Stimulated activated CD4-positive, alpha-beta T cell treated with anti-CD3 and anti-CD28 coated beads, TNF-alpha, amount 100 ng/mL, for 1 hour (primary cell): ENCODE results near the gene FBN3.

ENCODE experiments used
- DNase-seq, 3 donors: peaks; one replicate each; pipeline ENCODE4 v3.0.0-alpha.2; 2020; ENCODE audit warnings: low read depth in 3 of 3, low spot score in 1 of 3

Gene FBN3

DNA sequence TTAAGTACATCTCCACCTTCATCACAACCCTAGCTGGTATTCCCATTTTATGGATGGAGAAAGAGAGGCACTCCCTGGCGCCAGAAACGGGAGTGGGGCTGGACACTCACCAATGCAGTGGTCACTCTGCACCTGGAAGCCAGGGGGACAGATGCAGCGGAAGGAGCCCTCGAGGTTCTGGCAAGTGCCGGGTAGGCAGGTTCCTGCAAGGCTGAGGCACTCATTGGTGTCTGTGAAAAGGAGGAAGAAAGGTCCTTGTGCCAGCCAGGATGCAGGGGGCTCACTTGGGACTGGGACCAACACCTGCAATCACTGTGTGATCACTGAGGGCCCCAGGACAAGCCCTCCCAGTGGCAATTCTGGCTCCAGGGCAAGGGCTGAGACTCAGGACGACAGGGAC is 55.1 kb downstream of the FBN3 start:
- no peak for DNase-seq

DNA sequence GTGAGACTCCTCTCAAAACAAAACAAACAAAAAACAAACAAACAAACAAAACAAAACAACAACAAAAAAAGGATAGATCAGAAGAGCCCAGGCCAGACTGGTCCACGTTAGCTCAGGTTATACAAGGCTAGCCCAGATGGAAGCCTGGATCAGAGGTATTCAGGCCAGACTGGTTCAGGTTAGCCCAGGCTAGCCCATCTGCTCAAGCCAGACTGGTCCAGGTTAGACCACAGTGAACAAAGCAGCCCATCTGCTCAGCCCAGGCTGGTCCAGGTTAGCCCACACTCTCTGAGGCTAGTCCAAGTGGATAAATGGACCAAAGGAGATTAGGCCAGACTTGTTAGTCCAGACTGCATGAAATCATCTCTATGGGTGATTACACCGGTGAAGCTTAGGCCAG is 55.7 kb downstream of the FBN3 start:
- no peak for DNase-seq

DNA sequence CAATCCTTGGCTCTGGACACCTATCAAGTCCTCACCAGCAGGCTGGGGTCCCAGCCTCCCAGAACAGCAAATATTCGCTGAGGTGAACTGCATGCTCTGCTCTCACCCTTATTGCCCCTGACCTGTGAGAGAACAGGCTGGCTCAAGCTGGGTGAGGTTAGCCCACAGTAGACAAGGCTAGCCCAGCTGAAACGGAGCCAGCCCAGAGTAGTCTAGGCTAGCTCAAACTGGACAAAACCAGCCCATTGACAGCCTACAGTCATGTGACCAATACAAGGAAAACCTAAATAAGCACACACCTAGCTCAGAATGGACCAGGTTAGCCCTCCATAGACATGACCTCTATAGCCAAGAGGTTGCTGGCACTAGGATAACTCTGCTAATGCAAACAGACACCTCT is 58.4 kb downstream of the FBN3 start:
- no peak for DNase-seq

DNA sequence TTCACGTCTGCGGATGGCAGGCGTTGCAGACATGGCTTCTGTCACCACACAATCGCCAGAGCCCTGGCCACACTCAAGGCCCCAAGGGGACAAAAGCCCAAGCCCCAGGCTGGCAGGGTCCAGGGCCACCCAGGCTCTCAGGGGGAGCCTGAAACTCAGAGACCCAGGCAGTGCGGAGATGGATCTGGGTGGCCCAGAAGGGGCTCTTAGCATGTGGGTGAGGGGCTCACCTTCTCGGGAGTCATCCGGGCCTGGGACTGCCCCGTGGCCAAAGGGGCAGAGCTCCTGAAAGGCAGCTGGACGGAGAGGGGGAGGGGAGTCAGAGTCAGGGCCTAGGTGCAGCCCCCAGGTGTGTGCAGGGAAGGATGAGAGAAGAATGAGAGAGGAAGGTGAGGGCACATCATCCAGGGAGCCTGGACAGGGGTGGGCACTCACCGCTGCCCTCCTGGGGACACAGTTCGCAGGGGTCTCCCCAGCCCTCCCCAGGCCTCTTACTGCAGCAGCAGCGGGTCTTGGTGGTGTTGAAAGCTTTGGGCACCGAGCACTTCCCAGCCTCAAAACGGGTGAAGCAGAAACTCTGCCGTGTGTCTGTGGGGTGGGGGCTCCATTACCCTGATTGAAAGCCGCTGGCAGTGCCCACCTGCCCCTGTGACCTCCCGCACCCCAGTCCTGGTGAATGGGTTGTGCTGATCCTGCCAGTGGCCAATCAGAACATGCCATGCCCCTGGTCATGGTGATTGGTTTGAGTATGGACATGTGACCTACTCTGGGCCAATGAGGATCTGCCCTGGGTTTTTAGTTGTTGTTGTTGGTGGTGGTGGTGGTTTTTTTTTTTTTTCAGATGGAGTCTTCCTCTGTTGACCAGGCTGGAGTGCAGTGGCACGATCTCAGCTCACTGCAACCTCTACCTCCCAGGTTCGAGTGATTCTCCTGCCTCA is 59.5 kb downstream of the FBN3 start:
- DNase-seq = no peak

DNA sequence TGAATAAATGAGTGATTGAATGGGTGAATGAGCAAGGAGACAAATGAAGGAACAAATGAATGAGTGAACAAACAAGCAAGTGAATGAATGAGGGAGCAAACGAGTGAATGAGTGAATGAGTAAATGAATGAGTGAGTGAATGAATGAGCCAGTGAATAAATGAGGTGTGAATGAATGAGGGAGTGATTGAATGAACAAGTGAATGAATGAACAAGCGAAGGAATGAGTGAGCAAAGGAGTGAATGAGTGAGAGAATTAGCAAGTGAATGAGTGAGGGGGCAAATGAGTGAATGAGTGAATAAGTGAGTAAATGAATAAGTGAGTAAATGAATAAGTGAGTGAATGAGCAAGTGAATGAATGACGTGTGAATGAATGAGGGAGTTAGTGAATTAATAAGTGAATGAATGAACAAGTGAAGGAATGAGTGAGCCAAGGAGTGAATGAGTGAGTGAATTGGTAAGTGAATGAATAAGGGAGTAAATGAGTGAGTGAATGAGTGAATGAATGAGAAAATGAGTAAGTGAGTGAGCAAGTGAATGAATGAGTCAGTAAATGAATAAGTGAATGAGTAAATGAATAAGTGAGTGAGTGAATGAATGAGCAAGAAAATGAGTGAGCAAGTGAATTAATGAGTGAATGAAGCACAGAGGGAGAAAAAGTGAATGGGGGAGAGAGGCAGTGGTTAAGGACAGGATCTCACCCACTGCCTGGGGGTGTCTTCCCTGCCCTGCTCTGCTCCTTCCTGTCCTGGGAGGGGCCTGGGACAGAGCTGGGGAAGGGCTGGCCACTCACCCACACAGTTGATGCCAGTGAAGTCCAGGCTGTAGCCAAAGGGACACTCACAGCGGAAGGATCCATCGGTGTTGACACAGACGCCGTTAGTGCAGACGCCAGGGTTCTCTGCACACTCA is 60.4 kb downstream of the FBN3 start:
- DNase-seq = no peak

DNA sequence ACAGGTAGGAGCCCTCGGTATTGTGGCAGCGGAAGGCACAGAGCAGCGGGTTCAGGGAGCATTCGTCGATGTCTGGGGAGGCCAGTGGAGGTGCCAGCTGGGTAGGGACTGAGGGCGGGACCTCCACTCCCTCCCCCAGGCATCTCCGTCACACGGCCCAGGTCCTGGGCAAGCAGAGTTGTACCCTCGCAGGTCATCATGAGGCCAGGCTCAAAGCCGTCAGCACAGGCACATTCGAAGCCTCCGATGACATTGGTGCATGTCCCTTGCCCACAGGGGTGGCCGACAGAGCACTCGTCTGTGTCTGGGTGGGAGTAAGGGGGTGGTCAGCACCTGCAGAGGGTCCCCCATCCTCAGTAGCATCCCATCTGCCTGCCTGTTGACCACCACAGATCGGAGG is 61.5 kb downstream of the FBN3 start:
- DNase-seq = no peak

DNA sequence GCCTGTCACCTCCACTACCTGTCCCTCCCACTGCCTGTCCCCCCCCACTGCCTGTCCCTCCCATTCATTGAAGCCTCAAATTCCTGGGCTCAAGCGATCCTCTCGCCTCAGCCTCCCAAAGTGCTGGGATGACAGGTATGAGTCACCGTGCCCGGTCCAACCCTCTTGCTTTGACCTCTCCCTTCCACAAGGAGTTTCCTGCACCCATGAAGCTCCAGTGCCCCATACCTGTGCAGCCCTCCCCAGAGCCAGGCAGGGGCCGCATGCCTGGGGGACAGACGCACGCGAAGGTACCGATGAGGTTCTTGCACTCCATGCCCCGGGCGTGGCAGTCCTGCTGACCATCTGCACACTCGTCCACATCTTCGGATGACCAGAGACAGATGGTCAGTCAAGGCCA is 62.5 kb downstream of the FBN3 start:
- DNase-seq = no peak

DNA sequence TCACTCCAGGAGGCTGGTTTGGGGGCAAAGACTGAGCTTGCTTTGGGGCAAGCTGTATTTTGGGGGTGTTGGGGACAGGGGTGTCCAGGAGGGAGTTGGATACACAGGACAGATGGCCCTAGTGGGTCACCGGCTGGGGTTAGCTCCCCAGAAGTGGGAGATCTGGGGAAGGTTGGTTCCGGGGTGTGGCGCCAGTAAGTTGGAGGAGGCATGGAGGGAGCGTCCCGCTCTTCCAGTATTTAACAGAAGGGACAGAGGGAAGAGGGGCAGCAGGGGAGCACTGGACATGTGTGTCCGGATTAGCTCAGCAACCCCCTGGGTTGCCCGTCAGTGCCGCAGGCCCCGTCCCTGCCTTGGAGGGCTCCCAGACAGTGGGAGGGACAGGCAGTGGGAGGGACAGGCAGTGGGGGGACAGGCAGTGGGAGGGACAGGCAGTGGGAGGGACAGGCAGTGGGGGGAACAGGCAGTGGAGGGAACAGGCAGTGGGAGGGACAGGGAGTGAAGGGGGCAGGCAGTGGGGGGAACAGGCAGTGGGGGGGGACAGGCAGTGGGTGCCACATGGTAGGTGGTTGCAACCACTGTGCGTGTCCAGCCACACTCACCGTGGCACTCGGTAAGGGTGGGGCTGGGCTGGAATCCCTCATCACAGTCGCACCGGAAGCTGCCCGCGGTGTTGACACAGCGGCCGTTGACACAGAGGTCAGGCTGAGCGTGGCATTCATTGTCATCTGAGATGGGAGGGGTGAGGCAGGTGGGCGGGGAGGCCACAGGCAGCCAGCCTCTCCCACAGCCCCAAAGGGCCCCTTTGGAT is 63.6 kb downstream of the FBN3 start:
- DNase-seq = no peak

DNA sequence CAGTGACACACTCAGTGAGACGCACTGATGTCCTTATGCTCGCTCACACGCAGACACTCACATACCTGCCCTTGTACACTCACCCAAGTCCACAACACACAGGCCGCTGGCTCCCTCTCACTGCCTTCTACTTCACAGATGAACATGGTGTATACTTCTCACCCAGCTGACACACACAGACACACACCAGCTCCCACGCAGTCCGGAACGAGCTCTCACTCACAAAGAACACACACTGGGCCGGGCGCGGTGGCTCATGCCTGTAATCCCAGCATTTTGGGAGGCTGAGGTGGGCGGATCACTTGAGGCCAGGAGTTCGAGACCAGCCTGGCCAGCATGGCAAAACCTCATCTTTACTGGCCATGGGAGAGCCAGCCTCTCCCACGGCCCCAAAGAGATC is 65.2 kb downstream of the FBN3 start:
- no peak for DNase-seq

DNA sequence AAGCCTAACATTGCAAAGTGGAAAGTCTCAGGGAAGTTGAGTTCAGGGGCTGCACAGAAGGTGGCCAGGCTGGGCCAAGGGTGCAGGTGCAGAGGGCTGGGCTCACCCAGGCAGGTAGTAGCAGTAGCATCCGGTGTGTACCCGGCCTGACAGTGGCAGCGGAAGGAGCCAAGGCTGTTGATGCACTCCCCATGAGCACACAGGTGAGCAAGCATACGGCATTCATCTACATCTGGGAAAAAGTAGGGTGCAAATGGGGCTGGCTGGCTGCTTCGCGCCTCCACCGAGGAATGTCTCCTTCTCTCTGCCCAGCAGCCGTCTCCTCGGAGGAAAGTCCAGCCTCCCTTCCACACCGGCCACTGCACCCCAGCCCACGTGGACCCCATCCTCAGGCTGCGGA is 66.3 kb downstream of the FBN3 start:
- DNase-seq = no peak

DNA sequence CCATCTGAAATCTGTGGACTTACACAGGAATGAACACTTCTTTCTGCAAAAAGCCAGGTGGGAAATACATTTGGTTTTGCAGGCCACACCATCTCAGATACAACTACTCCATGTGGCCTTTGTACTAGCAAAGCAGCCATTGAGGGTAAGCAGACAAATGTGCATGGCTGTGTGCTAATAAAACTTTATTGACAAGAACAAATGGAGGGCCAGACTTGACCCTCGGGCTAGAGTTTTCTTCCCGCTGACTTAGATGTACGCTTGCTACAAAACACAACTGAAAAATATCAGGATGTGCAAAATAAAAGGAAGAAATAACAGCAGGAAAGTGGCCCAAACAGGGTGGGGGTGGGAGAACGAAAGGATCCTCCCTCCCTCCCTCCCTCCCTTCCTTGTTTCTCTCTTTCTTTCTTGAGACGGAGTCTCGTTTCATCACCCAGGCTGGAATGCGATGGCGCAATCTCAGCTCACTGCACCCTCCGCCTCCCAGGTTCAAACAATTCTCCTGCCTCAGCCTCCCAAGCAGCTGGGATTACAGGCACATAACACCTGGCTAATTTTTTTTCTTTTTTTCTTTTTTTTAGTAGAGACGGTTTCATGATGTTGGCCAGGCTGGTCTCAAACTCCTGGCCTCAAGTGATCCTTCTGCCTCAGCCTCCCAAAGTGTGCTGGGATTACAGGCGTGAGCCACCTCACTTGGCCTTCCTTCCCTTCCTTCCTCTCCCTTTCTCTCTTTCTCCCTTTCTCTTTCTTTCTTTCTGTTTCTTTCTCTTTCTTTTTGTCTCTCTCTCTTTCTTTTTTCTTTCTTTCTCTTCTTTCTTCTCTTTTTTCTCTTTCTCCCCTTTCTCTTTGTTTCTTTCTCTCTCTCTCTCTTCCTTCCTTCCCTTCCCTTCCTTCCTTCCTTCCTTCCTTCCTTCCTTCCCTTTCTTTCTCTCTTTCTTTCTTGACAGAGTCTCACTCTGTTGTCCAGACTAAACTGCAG is 67.5 kb downstream of the FBN3 start:
- DNase-seq = no peak

DNA sequence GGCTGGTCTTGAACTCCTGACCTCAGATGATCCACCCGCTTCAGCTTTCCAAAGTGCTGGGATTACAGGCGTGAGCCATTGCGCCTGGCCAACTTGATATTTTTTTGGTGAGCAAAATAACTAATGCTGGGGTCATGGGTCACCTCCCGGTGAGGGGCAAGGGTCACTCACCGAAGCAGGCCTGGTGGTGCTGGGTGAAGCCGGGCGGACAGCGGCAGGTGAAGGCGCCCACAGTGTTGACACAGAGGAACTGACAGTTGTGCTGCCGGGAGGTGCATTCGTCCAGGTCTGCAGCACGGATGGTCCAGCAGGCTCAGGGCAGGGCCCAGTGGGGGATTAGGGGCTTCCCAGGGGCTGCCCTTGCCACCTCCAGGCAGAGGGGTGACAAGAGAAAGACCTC is 68.6 kb downstream of the FBN3 start:
- DNase-seq = no peak

DNA sequence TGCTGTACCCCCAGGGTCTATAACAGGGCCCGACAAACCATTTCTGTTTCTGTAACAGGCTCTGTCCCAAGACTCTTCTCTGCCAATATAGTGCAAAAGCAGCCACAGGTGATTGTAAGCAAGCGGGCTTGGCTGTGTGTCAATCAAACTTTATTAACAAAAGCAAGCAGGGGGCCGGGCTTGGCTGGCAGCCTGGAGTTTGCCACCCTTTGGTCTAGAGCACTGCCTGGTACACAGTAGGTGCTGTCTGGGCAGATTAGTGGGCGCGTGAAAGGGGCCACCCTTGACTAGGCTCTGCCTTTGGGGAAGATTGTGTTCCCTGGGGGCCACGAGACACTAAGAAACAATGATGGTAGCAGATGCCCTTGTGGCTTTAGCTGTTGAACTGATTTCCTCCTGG is 69.4 kb downstream of the FBN3 start:
- no peak for DNase-seq

DNA sequence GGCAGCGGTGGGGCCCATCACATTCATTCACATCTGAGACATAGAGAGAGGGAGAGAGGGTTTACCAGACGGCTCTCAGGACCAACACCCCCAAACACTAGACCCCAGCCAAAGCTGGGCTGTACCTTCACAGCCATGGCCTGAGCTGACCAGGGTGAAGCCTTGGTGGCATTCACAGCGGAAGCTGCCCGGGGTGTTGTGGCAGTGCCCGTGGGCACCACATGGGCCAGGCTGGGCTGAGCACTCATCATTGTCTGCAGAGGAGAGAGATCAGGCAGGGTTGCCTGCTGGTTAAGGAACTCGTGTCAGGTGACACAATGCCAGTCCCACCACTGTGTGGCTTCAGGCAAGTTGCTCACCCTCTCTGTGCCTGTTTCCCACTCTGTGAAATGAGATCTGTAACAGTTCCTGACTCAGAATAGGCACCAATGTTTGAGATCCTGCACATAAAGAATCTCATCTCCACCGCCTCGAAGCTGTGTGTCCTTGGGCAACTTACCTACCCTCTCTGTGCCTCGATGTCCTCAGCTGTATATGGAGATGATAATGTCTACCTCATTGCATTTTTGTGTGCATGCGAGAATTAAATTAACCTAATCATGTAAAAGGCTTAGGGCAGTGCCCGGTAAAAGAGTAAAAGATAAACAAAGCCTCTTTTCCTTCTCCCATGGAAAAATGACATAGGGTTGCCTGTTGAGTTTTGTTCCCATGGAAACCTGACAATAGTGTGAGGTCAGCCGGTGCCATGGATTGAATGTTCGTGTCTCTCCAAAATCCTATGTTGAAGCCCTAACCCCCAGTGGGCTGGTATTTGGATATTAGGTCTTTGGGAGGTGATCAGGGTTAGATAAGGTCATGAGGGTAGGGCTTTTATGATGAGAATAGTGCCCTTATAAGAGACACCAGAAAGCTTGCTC is 74.0 kb downstream of the FBN3 start:
- no peak for DNase-seq

DNA sequence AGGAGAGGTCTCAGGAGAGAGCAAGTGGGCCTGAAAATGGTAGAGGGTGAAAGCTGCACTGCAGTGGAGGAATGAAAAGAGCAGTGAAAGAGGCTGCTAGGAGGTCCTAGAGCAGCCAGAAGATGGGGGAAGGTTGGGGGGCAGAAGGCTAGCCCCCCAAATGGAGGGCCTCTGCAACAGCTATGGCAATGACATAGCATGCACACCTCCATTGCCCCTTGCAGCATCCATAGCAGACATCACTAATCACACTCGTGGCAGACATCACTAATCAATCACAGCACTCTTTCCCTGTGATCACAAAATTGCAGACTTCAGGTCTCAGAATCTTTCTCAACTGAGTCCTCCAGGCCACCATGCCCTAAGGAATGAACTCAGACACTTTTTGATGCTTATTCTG is 74.9 kb downstream of the FBN3 start:
- no peak for DNase-seq

DNA sequence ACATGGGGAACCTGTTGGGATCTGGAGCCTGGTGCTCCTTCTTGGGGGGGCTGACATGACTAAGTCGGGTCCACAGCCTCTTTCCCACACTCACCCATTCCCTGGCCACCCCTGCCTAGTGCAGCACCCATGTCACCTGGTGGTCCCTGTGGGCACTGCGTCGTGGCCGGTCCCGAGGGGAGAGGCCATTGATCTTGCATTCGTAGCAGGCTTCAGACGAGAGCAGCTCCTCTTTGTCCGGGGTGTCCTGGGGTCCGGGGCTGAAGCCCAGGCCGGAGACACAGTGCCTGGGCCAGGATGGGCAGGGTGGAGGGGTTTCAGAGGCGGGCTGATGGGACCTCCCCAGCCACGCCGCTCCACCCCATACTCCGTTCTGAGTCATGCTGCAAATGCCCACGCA is 77.5 kb downstream of the FBN3 start:
- no peak for DNase-seq

DNA sequence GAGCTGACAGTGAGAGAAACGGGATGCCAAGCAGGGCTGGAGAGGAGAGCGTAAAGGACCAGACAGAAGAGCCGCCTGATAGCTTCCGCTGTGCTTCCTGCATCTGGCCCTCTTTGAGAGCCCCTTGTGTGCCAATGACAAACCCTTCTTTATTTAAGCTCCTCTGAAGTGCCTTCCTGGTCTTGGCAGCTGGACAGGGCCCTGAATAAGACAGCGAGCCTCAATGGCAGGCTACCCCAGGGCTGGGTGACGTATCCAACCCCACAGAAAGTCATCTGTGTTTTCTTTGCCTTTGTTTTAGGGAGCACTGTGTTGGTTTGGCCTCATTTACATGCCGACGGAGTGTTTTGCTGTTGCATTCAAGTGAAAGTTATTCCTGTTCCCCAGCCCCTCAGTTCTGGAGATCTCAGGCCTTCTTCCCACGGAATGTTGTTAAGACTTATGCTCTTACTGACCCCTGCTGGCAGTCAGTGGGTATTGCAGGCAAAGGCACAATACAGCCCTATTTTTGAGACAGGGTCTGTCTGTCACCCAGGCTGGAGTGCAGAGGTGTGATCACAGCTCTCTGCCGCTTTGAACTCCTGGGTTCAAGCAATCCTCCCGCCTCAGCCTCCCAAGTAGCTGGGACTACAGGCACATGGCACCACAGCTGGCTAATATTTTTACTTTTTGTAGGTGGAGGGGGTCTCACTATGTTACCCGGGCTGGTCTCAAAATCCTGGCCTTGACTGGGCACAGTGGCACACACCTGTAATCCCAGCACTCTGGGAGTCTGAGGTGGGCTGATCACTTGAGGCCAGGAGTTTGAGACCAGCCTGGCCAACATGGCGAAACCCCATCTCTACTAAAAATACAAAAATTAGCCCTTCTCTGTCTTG is 80.1 kb downstream of the FBN3 start:
- DNase-seq = no peak

DNA sequence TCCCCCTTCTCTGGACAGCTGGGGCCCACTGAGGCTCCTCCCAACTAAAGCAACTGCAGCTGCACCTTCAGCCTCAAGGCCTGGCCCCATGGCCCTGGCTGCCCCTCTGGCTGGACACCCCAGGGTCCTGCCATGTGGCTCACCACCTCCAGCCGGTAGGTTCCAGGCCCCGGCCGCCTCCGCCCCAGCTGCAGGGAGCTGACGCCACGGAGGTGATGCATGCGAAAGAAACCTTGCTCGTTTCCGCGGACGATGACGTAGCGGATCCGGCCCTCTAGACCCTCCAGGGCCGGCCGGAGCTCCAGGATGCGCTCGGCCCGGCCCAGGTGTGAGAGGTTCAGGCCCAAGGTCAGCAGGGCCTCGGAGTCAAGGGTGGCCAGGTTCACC is 83.5 kb downstream of the FBN3 start:
- DNase-seq = no peak
